NK-92 treated with Interleukin-12 subunit alpha and Interleukin-12 subunit beta, amount 100 ng/mL, for 24 hours (cell line): Measurements from ENCODE around the gene NDUFS2.

Source experiments
- DNase-seq: peaks from one replicate; lab custom pipeline; 2025; lab: John Stamatoyannopoulos, UW

NDUFS2 gene

GRCh38 chr1:161201836-161202712 is at the start of gene NDUFS2:
Gene NDUFS2, plus strand, starts transcription at chr1:161202367. Its CDS starts 19 bp downstream, at chr1:161202386.
- DNase-seq: peak; percentile 94

DNA sequence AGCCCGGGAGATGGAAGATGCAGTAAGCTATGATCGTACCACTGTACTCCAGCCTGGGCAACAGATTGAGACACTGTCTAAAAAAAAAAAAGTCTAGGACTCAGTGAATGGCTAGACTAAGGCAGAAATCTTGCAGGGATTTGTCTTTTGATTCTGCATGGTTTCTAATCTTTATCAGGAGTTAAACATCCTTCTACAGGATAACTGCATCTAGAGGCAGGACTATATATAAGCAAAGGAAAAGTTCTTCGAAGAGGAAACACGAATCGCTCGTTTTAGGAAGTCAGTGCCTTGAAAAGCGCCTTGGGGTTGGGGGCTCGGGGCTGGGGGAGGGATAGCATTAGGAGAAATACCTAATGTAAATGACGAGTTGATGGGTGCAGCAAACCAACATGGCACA is 49.0 kb upstream of the NDUFS2 start:
- DNase-seq: no peak

GRCh38 chr1:161153682-161154337 is 48.4 kb upstream of the NDUFS2 start, which contains the start of gene UFC1:
Gene UFC1, plus strand, starts transcription at chr1:161153978. Its CDS starts 20 bp downstream, at chr1:161153998.
- peak; percentile 69 for DNase-seq

DNA sequence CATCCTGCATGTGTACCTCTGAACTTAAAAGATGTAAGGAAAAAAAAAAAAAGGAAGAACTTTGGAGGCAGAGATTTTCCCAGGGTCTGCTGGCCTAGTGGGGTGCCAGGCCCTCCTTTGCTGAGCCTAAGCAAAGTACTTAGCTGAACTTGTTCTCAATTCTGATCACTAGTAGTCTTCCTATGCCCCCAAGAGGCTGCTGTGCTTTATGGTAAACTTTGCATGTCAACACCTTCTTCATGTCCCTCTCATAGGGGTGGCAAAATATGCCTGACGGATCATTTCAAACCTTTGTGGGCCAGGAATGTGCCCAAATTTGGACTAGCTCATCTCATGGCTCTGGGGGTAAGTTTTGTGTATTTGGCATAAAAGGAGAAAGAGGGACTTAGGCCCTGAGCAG is 44.3 kb upstream of the NDUFS2 start:
- no peak for DNase-seq

GRCh38 chr1:161158316-161159010 is 43.7 kb upstream of the NDUFS2 start:
- no peak for DNase-seq

DNA sequence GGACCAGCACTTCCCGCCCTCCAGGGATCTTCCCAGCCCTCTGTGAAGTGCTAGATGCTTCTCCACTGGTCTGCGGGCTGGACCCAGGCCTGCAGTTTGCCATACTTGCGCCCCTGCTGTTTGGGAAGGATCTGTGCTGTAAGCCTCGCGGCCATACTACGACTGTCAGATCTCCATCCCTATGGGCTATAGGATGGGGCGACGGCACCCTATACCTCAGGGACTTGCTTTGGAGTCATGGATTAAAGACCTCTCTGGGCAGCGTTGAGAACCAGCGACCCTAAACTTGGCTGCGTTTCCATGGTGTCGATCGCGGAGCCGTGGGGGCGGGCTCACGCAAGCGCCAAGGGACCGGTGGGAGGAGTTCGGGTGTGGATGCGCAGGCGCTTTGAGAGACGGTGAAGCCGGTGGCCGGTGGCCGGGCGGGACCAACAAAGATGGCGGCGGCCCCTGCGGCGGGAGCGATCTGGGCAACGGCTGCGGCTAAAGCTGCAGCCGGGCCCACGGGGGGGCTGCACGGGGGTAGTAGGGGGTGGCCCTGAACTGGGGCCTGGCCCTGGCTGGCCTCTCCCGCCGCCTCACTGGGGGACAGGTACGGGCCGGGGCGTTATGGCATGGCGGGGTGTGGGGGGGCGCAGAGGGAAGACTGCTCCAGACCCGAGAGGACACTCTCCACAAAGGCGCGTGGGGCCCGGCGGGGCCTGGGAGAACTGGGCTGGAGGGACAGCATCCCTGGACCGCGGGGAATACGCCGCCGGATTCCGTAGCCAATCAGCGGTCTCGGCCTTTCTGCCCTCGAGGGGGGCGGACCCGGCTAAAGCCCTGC is 42.9 kb upstream of the NDUFS2 start, which contains the start of gene USP21:
USP21 (plus strand) TSS at position 414 of the 826 bp plus-strand sequence. CDS start 1,141 bp downstream, outside the sequence.
- peak; percentile 88 for DNase-seq

DNA sequence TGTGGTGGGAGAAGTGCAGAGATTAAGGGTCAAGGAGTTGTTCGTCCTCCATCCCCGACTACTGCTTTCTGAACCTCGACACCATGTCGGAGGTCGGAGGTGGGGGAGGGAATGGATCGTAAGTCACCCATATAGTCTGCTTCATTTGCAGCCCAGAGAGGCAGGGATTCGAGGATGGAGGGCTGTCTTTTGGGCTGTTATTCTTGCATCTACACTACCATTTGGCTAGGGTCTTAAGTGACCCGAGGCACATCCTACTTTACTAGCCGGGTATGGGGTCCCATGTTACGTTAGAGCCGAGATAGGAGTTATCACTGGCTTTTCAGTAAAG is 42.3 kb upstream of the NDUFS2 start:
- no peak for DNase-seq

DNA sequence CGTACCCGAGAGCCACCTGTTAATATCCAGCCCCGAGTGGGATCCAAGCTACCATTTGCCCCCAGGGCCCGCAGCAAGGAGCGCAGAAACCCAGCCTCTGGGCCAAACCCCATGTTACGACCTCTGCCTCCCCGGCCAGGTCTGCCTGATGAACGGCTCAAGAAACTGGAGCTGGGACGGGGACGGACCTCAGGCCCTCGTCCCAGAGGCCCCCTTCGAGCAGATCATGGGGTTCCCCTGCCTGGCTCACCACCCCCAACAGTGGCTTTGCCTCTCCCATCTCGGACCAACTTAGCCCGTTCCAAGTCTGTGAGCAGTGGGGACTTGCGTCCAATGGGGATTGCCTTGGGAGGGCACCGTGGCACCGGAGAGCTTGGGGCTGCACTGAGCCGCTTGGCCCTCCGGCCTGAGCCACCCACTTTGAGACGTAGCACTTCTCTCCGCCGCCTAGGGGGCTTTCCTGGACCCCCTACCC is 41.5 kb upstream of the NDUFS2 start:
- DNase-seq: no peak

GRCh38 chr1:161161652-161162051 is 40.5 kb upstream of the NDUFS2 start:
- no peak for DNase-seq

- DNase-seq: no peak
Observed at GRCh38 chr1:161162052-161162451, 40.1 kb upstream of the NDUFS2 start.

GRCh38 chr1:161162806-161163205 is 39.4 kb upstream of the NDUFS2 start:
- DNase-seq: no peak

- no peak for DNase-seq
Observed at GRCh38 chr1:161163793-161164192, 38.4 kb upstream of the NDUFS2 start.

DNA sequence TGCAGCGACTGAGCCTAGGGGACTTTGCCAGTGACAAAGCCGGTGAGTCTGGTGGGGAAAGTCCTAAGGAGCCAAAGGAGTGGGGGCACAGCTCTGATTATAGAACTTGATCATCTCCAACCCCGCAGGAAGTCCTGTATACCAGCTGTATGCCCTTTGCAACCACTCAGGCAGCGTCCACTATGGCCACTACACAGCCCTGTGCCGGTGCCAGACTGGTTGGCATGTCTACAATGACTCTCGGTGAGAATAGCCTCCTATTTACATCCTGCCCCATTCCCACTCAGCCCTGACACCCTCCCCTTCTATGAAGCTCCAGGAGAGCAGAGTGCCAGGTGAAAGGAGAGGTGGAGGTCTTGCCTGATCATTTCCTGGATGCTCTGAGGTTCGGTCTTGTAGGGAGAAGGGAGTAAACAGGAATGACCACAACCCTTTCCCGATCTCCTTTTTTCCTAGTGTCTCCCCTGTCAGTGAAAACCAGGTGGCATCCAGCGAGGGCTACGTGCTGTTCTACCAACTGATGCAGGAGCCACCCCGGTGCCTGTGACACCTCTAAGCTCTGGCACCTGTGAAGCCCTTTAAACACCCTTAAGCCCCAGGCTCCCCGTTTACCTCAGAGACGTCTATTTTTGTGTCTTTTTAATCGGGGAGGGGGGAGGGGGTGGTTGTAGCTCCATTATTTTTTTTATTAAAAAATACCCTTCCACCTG is 37.1 kb upstream of the NDUFS2 start:
- no peak for DNase-seq

DNA sequence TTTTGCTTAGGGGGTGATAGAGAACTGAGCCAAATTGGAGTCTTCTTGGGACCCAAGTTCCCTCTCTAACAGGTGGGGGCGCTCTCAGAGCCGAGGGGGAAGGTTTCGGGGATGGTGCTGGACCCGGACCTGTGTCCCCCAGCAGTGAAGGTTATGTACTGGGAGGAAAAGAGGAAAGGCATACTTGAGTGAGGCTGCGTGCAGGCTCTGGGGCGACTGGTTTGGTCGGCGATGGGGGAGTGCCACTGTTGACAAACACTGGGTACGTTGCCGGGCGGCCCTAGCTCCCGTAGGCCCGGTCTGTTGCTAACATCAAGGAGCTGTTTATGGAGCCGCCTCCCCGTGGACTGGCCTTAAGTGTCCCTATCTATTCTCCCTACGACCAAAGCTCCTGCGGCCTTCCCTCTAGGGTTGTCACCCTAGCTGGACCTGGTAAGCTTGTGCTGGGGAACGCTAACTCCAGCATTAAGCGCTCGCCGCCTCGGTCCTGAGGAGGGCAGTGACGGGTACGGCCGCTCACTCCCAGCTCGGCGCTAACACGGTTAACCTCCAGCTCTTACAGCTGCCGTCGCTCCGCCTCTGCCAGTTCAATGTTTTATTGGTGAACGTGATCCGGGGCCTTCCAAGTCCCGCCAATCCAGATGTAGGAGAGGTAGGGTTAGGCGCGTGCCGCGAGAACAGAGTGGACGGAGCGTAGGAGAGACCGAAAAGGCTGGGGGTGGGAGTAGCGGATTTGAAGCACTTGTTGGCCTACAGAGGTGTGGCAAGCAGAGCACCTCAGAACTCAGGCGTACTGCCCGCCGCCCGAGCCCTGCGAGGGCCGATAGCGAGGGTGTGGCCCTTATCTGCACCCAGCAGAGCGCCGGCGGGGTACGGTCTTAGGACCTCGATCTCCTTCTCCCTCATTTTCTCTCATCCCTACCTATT is 36.2 kb upstream of the NDUFS2 start, which contains the start of gene PPOX:
PPOX (plus strand) TSS at position 685 of the 927 bp plus-strand sequence. CDS start 422 bp downstream, outside the sequence.
- DNase-seq: peak; percentile 92

DNA sequence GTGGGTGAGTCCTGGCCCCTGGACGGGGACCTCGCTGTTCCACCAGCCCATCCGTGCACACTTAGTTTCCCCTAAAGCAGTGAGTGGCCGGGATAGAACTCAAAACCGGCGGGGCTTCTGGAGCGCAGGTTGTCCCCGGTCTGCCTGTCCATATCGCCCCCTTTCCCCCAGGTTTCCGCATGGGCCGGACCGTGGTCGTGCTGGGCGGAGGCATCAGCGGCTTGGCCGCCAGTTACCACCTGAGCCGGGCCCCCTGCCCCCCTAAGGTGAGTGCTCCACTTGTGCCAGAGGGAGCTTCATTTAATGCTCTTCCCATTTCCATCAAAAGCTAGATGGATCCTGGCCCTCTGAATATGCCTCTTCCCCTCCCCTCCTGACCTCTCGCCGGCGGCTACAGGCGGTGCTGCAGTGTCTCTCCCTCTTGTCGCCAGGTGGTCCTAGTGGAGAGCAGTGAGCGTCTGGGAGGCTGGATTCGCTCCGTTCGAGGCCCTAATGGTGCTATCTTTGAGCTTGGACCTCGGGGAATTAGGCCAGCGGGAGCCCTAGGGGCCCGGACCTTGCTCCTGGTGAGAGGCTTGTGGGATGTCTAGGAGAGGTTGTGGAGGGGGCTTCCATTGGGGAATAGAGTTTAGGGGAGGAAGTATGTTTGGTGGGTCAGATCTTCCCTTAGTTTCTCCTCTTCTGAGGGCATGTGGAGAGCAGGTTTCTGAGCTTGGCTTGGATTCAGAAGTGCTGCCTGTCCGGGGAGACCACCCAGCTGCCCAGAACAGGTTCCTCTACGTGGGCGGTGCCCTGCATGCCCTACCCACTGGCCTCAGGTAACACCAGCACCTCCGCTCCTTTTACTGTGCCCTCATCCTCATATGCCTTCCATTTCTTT is 35.3 kb upstream of the NDUFS2 start:
- no peak for DNase-seq

- no peak for DNase-seq
Observed at GRCh38 chr1:161168906-161169305, 33.3 kb upstream of the NDUFS2 start.

DNA sequence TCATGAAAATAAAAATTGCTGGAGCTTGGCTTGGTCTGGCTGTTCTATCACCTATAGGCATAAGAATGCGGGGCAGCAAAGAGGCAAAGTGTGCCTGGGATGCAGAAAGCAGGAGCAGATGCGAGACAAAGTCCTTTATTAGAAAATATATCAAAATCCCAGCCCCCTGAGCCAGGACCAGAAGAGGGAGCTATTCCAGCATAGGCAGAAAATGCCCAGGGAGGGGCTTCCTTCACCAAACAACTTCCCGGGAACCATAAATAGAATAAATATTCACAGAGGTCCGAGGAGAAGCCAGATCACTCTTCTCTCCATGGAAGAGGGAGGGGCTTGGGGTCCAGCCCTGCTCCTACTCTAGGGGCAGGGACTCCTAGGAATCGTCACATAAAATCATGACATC is 31.0 kb upstream of the NDUFS2 start:
- no peak for DNase-seq

GRCh38 chr1:161171696-161172095 is 30.5 kb upstream of the NDUFS2 start:
- DNase-seq: no peak

DNA sequence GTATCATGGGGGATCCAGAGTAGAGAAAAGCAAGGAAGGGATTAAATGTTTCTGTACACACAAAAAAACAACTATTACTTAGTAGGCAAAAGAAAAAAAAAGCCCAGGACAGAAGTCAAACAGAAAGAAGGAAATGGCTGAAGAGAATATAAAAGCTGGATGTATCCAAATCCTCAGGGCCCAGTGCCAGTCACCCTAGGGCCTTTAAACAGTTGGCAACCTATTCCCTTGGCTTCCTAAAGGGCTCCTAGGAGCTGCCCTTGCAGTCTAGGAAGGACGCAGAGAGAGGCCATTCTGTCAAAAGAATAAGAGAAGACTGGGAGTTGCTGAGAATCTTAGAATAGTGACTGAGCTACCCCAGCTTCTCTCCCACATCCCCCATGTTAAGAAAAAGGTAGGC is 29.8 kb upstream of the NDUFS2 start:
- no peak for DNase-seq
